ENCODE data around the gene ZNF675. TPM values are rescaled to one million over a fixed set of nuclear protein-coding genes. Genes with fewer than 3 reads are reported as not detected.
"Not testable (repeated sequence)": the region's sequence is repeated elsewhere in the genome, so short reads cannot be mapped to it uniquely, and the experiment has no call there.

Gene ZNF675
- total RNA-seq, 2 donors from 2014 or later: 11.2 to 15.4 TPM

- intact Hi-C loops (cut with DNase I): no loop called here
- H3K9me3 ChIP-seq: no peaks in the 10 kb centered on the region
These were observed 13.9 kb downstream of the ZNF675 start for GRCh38 chr19:23673132-23673531.

GRCh38 chr19:23668606-23669005 is 18.4 kb downstream of the ZNF675 start:
- DNase-seq (ENCODE audit: low spot score); H3K27me3 ChIP-seq (replicated peaks; ENCODE audit: insufficient read depth); H3K36me3 ChIP-seq; intact Hi-C loops (cut with DNase I); H3K4me1 ChIP-seq (replicated peaks); H3K9me3 ChIP-seq; H3K27ac ChIP-seq; H3K4me3 ChIP-seq: not testable (repeated sequence)
- WGBS: 88% methylated on average over 16 of the region's 32 CpGs

More at GRCh38 chr19:23673132-23673531, 13.9 kb downstream of the ZNF675 start:
- Histone ChIP-seq H3K27ac (no peak overlapping the region), H3K36me3 (no peaks in the 10 kb centered on the region), H3K27me3 (replicated peaks; ENCODE audit: insufficient read depth) (no peaks in the 10 kb centered on the region), H3K4me3 (no peak overlapping the region), H3K4me1 (replicated peaks) (no peaks in the 10 kb centered on the region)
- TF ChIP-seq POLR2A (IDR thresholded peaks at IDR 0.05) (no peak), CTCF (IDR thresholded peaks at IDR 0.05) (no peak), POLR2AphosphoS5 (IDR thresholded peaks at IDR 0.05) (no peak)
- DNase-seq (ENCODE audit: low spot score): no peak
- 100% methylated on average over 2 of the region's 2 CpGs for WGBS

- 55% methylated on average over 3 of the region's 3 CpGs for WGBS
- Histone ChIP-seq H3K27ac (no peak overlapping the region), H3K4me1 (replicated peaks) (no peaks in the 10 kb centered on the region), H3K4me3 (no peak overlapping the region), H3K36me3 (no peaks in the 10 kb centered on the region), H3K9me3 (no peaks in the 10 kb centered on the region), H3K27me3 (replicated peaks; ENCODE audit: insufficient read depth) (no peaks in the 10 kb centered on the region)
- intact Hi-C loops (cut with DNase I): no loop called here
- DNase-seq (ENCODE audit: low spot score): no peak
- TF ChIP-seq CTCF (IDR thresholded peaks at IDR 0.05) (no peak), POLR2AphosphoS5 (IDR thresholded peaks at IDR 0.05) (no peak), POLR2A (IDR thresholded peaks at IDR 0.05) (no peak)
These were observed 21.2 kb downstream of the ZNF675 start for GRCh38 chr19:23665651-23666410.

- H3K36me3 ChIP-seq; intact Hi-C loops (cut with DNase I); H3K27me3 ChIP-seq (replicated peaks; ENCODE audit: insufficient read depth); DNase-seq (ENCODE audit: low spot score); H3K27ac ChIP-seq; H3K4me1 ChIP-seq (replicated peaks); H3K4me3 ChIP-seq; H3K9me3 ChIP-seq: not testable (repeated sequence)
- WGBS: 68% methylated on average over 3 of the region's 3 CpGs
These were observed 37.2 kb downstream of the ZNF675 start for GRCh38 chr19:23649817-23650216.

Other genes with a start within 250 kb of the ZNF675 start
- 1 to 10 TPM; 2.0 to 3.2 TPM for gene ZNF681, start 71.7 kb upstream of the ZNF675 start, total RNA-seq
- 1 to 10 TPM; 3.1 to 6.7 TPM for gene ZNF726, start 227.7 kb upstream of the ZNF675 start, total RNA-seq

Measured in prostate gland (tissue), 2 donors.